GM18868 (cell line): ENCODE results near the gene C7orf57.
"Not testable (repeated sequence)": the region's sequence is repeated elsewhere in the genome, so short reads cannot be mapped to it uniquely, and the experiment has no call there.

Source experiments
- ATAC-seq: cut with Tn5 transposase; IDR thresholded peaks from one replicate; pipeline ENCODE4 v1.9.1; 2021; ENCODE audit warnings: mild to moderate bottlenecking, moderate library complexity; ENCODE audit not compliant: unreplicated experiment

Gene C7orf57

GRCh38 chr7:48035301-48035966 is at the start of gene C7orf57:
TSS of gene C7orf57 (plus strand) at chr7:48035543. CDS start at chr7:48036309, 766 bp downstream.
- ATAC-seq: peak; percentile 98

- ATAC-seq: no peak
Observed at GRCh38 chr7:47988496-47989386, 46.6 kb upstream of the C7orf57 start.

GRCh38 chr7:47989607-47990400 is 45.5 kb upstream of the C7orf57 start:
- ATAC-seq: not testable (repeated sequence)

- ATAC-seq: no peak
Observed at GRCh38 chr7:47990592-47990991, 44.8 kb upstream of the C7orf57 start.

- ATAC-seq: no peak
Observed at GRCh38 chr7:47991270-47991669, 44.1 kb upstream of the C7orf57 start.

GRCh38 chr7:47991741-47992311 is 43.5 kb upstream of the C7orf57 start:
- ATAC-seq: peak; percentile 99

GRCh38 chr7:47992446-47992845 is 42.9 kb upstream of the C7orf57 start:
- no peak for ATAC-seq

- no peak for ATAC-seq
Observed at GRCh38 chr7:47999413-47999812, 35.9 kb upstream of the C7orf57 start.

- ATAC-seq: not testable (repeated sequence)
Observed at GRCh38 chr7:48000164-48000563, 35.2 kb upstream of the C7orf57 start.

- peak; percentile 20 for ATAC-seq
Observed at GRCh38 chr7:48004032-48004431, 31.3 kb upstream of the C7orf57 start.

GRCh38 chr7:48004638-48005037 is 30.7 kb upstream of the C7orf57 start:
- peak; percentile 82 for ATAC-seq

- no peak for ATAC-seq
Observed at GRCh38 chr7:48006866-48007265, 28.5 kb upstream of the C7orf57 start.

- no peak for ATAC-seq
Observed at GRCh38 chr7:48009257-48009656, 26.1 kb upstream of the C7orf57 start.

- no peak for ATAC-seq
Observed at GRCh38 chr7:48009954-48010353, 25.4 kb upstream of the C7orf57 start.

- peak; percentile 59 for ATAC-seq
Observed at GRCh38 chr7:48011323-48011722, 24.0 kb upstream of the C7orf57 start.

GRCh38 chr7:48011951-48012350 is 23.4 kb upstream of the C7orf57 start:
- ATAC-seq: no peak

- ATAC-seq: no peak
Observed at GRCh38 chr7:48016641-48017040, 18.7 kb upstream of the C7orf57 start.

- ATAC-seq: no peak
Observed at GRCh38 chr7:48017674-48018073, 17.7 kb upstream of the C7orf57 start.

- ATAC-seq: no peak
Observed at GRCh38 chr7:48025624-48026023, 9.7 kb upstream of the C7orf57 start.

GRCh38 chr7:48028938-48029337 is 6.4 kb upstream of the C7orf57 start, which contains the start of gene SUN3:
TSS of gene SUN3 (minus strand) at chr7:48029107. CDS start at chr7:48028938, 169 bp downstream.
- ATAC-seq: no peak

- ATAC-seq: no peak
Observed at GRCh38 chr7:48031111-48031510, 4.2 kb upstream of the C7orf57 start.
